Raji (cell line): ENCODE measurements around the gene PGC.

Experiments
- POLR2A ChIP-seq: IDR thresholded peaks from 2 replicates; pipeline ENCODE4 v1.6.1; 2011; ENCODE audit warnings: low read depth, low read length, control low read depth; ENCODE audit not compliant: insufficient read depth

Gene PGC

DNA sequence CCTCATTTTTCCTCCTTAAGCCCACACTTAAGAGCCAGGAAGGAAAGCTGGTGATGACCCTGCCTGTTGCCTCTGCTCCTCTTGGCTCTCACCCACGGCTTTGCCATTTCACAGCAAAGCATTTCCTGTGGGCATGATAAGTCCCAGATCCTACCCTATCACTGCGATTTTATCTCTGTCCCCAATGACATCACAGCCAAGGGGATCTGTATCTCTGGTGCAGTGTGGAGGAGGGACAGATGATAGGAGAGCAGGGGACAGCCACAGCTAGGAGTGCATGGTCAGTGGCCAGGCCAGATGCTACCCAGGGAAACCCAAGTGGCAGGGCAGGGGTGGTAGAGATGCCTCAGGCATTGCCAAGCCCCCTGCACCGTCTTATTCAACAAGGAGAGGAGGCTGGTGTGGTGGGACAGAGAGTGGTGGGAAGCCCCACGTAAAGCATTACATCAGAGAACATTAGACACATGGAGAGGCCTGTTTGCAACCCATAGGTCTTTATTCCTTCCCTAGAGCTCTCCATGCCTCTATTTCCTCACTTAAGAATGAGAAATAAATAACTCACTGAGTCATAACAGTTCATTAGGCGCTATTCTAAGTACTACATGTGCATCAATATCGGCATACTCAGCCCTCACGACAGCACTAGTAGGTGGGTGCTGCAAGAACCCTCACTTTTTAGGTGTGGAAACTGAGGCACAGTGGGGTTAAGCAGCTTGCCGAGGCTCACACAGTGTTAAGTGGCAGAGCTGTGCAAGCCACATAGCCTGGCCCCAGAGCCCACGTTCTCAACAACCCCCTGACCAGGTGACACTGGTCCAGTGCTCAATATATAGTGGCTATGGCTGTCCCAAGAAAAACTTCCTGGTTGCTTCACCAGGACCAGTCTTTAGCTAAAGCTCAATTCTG is 16.4 kb downstream of the PGC start:
- TF ChIP-seq POLR2A = peak; percentile 50; the same call in 1 of the 2 replicates

DNA sequence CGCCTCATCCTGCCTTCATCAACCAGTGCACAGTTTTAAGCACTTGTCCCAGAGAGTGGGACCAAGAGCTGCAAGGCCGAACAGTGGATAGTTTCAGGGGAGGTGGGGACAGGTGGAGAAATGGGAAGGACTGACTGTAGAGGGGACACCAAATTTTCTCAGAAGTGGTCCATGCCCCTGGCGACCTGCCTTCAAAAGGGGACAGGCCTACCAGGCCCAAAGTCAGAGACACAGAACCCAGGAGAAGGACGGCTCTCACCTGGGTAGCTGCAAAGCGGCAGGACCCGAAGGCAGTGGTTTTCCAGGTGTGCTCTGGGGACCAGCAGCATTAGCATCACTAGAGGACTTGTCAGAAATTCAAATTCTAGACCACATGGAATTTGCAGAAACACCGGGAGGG is 17.6 kb downstream of the PGC start:
- no peak for TF ChIP-seq POLR2A

GRCh38 chr6:41728954-41729353 is 18.2 kb downstream of the PGC start:
- no peak for TF ChIP-seq POLR2A

DNA sequence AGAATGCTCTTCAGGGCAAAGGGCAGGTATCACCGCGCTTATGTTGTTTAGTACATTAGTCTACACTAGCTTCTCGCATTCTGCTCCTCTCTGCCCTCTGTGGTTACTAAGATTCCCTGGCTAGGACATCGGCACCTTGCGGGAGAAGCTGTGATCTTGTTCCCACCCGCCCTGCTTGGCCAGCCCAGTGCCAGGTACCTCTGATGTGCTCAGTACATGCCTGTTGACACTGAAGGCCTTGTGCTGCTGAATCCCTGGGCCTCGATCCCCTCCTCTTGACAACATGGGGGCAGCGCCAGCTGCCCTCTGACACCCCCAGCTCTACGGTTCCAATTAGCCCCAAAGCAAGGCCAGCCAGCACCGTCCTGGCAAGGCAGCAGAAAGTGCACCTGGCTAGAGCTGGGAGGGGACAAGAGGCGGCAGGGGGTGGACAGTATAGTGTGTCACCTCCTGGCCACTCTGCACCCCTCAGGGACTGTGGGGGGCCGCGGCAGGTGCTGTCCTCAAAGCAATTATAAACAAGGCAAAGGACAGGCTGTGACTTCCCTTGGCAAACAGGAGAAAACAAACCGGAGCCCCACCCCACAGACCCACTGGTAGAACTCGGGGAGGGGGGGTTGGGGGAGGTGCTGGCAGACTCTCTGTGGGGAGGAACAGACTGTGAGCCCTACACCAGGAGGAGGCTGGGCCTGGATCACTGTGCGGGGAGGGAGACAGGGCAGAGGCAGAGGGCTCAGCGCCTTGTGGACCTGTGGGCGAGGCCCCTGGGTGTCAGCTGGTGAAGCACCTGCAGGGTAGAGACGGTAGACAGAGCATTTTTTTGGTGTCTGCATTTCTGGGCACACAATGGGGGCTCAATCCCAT is 18.9 kb downstream of the PGC start:
- peak; percentile 27; the same call in 1 of the 2 replicates for TF ChIP-seq POLR2A

- no peak for TF ChIP-seq POLR2A
Measured at GRCh38 chr6:41727705-41728072, 19.5 kb downstream of the PGC start.

GRCh38 chr6:41726876-41727275 is 20.3 kb downstream of the PGC start:
- TF ChIP-seq POLR2A = no peak

DNA sequence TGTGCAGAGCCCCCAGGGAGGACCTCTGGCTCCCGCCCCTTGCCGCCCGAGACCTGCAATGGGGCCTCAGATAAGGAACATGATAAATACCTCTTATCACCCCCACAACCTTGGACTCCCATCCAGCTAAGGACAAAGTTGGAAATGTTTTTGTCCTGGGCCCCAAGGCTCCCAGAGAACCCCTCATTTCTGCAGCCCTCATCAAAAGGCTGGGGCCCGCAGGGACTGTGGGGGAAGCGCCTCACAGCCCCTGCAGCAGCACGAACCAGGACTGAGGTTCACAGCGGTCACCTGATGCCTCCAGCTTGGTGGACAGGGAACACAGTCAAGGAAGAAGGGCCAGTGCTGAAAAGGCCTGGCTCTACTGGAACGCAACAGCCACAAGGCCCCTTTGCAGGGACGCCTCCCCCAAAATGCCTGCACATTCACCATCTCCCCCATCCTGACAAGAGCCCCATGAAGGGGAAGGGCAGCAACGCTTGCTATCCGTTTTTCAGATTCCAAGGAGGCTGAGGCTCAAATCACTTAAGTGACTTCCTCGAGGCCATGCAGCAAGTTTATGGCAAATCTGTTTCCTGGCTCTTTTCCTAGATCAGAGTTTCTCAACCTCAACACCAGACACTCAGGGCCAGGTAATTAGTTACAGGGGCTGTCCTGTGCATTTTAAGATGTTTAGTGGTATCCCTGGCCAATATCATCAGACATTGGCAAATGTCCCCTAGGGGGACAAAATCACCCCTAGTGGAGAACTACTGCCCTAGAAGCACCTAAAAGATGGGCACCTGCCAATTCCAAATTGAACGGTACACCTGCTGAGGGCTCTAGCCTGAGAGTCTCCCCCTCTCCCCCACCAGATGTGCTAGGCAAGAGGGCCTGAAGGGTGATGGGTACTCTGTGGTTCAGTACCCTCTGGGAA is 22.4 kb downstream of the PGC start:
- TF ChIP-seq POLR2A = no peak

GRCh38 chr6:41724228-41724580 is 23.0 kb downstream of the PGC start:
- no peak for TF ChIP-seq POLR2A

- peak; percentile 62 for TF ChIP-seq POLR2A
Measured at GRCh38 chr6:41723530-41724227, 23.5 kb downstream of the PGC start.

- TF ChIP-seq POLR2A = peak; percentile 51; the same call in 1 of the 2 replicates
Measured at GRCh38 chr6:41722969-41723529, 24.1 kb downstream of the PGC start.

DNA sequence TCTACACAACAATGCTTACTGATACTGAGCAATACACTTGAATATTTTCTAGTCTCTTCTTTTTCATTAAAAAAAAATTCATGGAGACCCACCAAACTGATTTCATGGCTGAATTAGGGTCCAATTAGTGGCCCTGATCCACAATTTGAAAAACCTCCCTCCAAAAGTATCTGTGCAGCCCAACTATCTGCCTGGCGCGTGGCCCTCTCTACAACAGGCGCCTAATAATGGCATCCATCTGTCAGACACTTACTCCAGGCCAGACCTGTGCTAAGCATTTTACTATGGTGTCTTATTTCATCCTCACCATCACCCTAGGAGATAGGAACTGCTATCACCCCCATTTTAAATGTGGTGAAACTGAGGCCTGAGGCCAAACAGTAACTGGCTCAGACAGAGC is 25.8 kb downstream of the PGC start:
- no peak for TF ChIP-seq POLR2A

GRCh38 chr6:41720783-41721182 is 26.4 kb downstream of the PGC start:
- no peak for TF ChIP-seq POLR2A

DNA sequence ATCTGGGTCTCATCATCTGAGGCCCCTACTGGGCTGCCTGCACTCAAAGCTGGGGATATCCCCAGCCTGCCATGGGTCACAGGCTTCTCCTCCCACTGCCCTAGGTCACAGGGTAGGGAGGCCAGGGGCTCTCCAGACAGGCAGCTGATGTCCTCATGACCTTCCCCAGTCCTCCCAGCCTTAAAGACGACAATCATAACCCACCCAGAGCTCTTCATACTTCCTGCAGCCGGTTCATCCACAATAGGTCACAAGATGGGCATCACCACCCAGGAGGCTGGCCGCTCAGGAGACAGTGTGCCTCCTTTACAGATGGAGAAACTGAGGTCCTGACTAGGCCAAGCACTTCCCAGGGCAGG is 27.0 kb downstream of the PGC start:
- TF ChIP-seq POLR2A = no peak
